Islet precursor cell (in vitro differentiated cells): ENCODE data around the gene EGFR.

ENCODE experiments used
- DNase-seq: peaks from one replicate; pipeline ENCODE4 v3.0.0-alpha.2; 2018

The EGFR gene

GRCh38 chr7:55235115-55235514, 216.3 kb downstream of the EGFR start:
- no peak for DNase-seq

GRCh38 chr7:55235801-55236200, 217.0 kb downstream of the EGFR start:
- no peak for DNase-seq

DNA sequence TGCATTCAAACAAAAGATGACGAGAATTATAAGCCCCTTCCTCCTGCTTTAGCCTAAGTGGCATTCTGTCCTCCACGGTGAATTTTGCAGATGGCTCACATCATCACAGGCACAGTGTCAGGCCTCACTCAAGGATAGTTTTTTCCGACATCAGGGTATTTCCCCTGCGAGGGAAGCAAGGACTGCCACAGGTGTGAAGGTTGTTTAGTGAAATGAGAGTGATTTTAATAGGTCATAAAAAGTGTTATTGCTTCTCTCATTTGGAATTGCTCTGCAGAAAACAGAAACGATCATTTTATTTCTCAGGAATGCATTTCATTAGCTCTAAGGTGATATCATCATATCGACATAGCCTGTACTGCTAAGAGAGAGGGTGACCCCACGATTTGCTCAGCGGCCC, 217.7 kb downstream of the EGFR start:
- no peak for DNase-seq

GRCh38 chr7:55237156-55237893, 218.5 kb downstream of the EGFR start:
- no peak for DNase-seq

DNA sequence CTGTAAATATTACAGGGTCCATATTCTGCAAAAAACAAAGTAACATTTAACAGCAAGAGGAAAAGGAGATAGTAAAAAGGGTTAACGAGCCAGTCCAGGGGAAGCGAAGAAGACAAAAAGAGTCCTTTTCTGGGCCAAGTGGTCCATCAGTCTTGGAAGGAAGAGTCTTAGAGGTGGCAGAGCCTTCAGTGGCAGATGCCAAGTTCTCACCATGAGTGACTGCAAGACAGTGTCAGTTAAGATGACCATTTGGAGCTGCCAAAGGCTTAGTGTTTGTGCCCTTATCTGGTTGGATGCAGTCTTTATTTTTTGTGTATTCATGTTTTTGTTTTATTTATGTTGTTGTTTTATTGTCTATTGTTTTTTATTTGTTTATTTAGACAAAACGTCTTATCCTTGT, 220.6 kb downstream of the EGFR start:
- no peak for DNase-seq

- no peak for DNase-seq
Observed at GRCh38 chr7:55240418-55241142, 221.8 kb downstream of the EGFR start.

- no peak for DNase-seq
Observed at GRCh38 chr7:55241958-55242357, 223.1 kb downstream of the EGFR start.

DNA sequence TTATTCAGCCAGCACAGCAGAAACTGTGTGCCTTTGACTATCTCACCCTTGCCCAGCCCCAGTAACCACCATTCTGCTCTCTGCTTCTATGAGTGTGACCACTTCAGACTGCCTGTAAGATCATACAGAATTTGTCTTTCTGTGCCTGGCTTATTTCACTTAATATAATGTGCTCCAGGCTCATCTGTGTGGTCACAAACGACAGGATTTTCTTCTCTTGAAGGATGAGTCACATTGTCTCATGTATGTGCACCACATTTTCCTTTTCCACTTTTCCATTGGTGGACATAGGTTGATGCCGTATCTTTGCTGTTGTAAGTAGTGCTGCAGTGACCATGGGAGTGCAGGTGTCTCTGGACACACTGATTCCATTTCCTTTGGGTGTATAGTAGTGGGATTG, 223.8 kb downstream of the EGFR start:
- DNase-seq, result no peak

DNA sequence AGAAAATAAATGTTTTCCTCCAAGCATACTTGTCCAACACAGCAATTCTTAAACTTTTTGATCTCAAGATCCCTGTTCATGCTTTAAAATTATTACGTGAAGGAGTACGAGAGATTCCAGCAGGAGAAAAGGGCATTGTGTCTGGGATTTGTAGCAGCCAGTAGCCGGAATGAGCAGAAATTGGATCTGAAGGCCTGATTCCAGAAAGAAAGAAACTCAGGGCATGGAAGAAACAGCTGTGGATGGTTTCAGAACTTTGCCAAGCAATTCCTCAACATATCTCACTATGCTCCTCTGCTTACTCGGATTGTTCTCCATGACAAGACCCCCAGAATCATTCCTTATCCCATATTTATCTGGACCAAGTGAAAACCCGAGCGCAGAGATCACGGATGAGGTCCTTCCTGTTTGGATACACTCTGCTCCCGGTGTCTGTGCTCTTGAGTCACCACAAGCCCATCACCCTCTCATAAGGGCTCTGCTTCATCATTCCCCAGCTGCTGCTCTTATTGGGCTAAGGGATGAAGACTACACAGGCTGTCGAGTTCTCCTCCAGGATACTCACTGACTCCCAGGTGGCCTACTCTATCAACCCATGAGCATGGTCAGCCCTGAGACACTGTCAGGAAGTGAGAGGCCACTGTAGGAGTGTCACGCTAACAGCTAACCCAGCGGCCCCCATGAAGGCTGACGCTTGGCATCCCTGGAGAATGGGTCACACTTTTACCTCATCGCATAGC, 225.4 kb downstream of the EGFR start:
- DNase-seq, result no peak

DNA sequence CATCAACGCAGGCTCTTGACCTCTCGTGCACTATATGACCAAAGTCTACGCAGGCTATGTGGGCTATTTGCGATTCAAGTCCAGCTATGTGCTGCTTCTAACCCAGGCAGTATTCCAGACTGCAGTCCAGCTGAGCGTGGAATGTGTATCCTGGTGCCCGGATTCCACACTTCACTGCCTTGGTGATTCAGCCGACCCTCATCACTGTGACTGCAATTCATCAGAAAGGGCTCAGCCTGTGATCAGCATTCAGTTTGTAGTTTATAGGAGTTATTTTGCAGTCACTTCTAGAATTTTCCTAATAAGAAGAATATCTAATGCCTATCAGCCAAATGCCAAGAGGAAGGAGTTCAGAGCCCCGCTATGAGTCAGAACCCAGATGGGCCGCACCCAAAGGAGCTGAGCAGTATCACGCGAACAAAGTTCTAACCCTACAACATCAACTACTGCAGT, 226.5 kb downstream of the EGFR start:
- DNase-seq, result peak; percentile 63

DNA sequence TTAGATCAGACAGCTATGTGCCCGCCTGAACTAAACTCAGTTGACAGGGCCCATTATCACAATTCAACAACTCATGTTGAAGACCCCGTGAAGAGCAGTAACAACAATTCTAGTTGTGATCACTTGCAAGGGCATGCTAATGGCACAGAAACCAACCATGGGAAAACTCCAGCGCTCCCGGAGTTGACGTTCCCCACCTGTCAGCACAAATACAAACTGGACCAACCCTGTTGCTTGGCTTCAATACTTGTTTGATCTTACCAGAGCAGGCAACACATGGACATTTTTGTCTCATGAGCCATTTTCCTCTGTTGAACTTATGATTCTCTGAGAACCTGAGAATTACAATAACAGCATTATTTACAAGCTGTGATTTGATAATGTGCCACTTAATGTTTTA, 227.4 kb downstream of the EGFR start:
- no peak for DNase-seq

- no peak for DNase-seq
Observed at GRCh38 chr7:55247428-55247827, 228.6 kb downstream of the EGFR start.

DNA sequence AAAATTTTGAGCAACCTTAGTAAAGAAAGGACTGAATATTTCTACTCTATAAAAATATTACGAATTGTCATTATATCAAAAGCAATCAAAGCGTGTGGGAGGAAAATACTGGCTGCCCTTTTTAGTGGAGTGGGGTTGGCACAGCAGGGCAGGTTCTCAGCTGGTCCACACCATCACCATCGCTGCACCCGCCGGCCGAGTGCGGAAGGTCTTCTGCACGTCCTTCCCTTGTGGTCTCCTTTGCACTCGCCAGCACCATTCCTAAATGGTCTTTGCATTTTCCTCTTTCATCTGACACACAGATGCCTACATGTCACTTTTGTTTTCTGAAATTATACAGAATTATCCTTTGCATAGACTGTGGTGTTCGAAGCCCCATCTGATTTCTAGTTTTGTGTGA, 229.7 kb downstream of the EGFR start:
- DNase-seq, result no peak

GRCh38 chr7:55249332-55249731, 230.5 kb downstream of the EGFR start:
- peak; percentile 86 for DNase-seq

DNA sequence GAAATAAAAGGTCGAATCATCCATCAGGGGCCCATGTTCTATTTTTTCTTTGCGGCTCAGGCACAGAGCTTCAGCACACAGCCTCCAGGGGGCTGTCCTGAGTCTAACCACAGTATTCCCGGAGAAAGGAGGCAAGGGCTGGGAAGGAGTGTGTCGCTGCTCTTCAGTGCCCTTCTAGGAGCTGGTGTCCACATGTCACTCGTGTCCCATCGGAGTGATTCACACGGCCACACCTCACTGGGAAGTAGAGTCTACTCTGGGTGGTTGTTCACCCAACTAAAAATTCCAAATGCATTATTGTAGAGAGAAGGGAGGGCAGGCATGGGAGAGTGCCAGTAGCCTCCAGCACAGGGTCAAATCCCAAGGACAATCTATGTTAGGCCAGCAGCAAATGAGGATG, 231.5 kb downstream of the EGFR start:
- DNase-seq, result peak; percentile 76

- DNase-seq, result no peak
Observed at GRCh38 chr7:55251313-55251712, 232.5 kb downstream of the EGFR start.

- DNase-seq, result no peak
Observed at GRCh38 chr7:55251911-55252310, 233.1 kb downstream of the EGFR start.

- peak; percentile 58 for DNase-seq
Observed at GRCh38 chr7:55252386-55252785, 233.6 kb downstream of the EGFR start.

GRCh38 chr7:55253188-55253587, 234.4 kb downstream of the EGFR start:
- no peak for DNase-seq

- no peak for DNase-seq
Observed at GRCh38 chr7:55254242-55254595, 235.4 kb downstream of the EGFR start.

GRCh38 chr7:55254596-55255495, 236.0 kb downstream of the EGFR start:
- DNase-seq, result peak; percentile 89

DNA sequence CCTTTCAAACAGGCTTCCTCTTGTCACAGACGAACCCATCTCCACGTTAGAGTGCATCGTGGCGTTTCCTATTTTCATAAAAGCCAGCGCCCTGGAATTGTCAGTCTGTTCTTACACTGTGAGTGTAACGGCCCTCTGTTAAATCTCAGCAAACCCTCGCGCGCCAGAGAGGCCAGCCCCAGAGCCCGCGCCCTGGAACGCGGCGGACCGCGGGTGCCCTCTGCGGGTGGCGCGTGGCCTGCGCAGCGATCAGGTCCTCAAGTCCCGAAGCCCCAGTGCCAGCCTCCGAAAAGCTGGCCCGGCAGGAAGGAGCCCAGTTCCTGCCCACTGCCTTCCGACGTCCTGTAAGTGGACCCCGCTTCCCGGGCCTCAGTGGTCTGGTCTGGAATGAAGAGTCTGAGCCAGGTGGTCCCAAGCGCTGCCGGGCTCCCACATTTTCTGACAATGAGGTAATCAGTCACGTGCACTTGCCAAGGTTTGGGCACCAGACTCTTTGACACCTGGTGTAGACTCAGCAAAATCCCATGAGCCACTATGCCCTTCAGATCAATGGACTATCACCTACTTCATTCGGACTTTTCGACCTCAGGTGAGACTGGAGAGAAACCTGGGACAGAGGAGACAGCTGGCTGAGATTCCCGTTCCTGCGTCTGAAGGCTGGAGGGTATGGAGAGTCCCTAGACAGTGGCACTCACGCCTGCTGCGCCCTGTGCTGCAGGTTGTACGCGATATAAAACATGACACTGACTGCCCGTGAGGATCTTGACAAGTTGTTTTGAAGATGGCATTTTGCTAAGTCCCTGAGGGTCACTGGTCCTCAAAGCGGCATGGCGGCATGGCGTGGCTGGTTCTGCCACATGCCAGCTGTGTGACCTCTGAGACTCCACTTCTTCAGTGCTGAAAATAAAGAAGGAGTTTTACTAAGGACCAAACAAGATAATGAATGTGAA, 237.0 kb downstream of the EGFR start:
- DNase-seq, result peak; percentile 87
